AML-193 (cell line): ENCODE data around the gene GAREM1.

Experiments
- DNase-seq, 2 experiments: peaks; one replicate each; lab custom pipeline; 2025; lab: John Stamatoyannopoulos, UW

GAREM1 gene

GRCh38 chr18:32459361-32460101 lies 11.2 kb downstream of the GAREM1 start:
- no peak for DNase-seq

GRCh38 chr18:32455361-32455760 lies 15.3 kb downstream of the GAREM1 start:
- DNase-seq: no peak

- no peak for DNase-seq
Measured at GRCh38 chr18:32454593-32454992, 16.1 kb downstream of the GAREM1 start.

- DNase-seq: no peak
Measured at GRCh38 chr18:32450874-32451273, 19.8 kb downstream of the GAREM1 start.

- no peak for DNase-seq
Measured at GRCh38 chr18:32450026-32450691, 20.5 kb downstream of the GAREM1 start.

GRCh38 chr18:32446780-32447179 lies 23.9 kb downstream of the GAREM1 start:
- no peak for DNase-seq

GRCh38 chr18:32445846-32446245 lies 24.8 kb downstream of the GAREM1 start:
- no peak for DNase-seq

- DNase-seq: no peak
Measured at GRCh38 chr18:32443706-32444215, 26.9 kb downstream of the GAREM1 start.

GRCh38 chr18:32443033-32443705 lies 27.5 kb downstream of the GAREM1 start:
- DNase-seq: no peak

GRCh38 chr18:32442575-32442974 lies 28.1 kb downstream of the GAREM1 start:
- no peak for DNase-seq

- DNase-seq: no peak
Measured at GRCh38 chr18:32441533-32441932, 29.1 kb downstream of the GAREM1 start.

- no peak for DNase-seq
Measured at GRCh38 chr18:32440518-32440917, 30.2 kb downstream of the GAREM1 start.

- DNase-seq: peak; percentile 6 to 20
Measured at GRCh38 chr18:32439802-32440201, 30.9 kb downstream of the GAREM1 start.

- no peak for DNase-seq
Measured at GRCh38 chr18:32439241-32439640, 31.4 kb downstream of the GAREM1 start.

GRCh38 chr18:32438173-32438572 lies 32.5 kb downstream of the GAREM1 start:
- DNase-seq: no peak

GRCh38 chr18:32437100-32437834 lies 33.4 kb downstream of the GAREM1 start:
- DNase-seq: no peak

GRCh38 chr18:32435631-32436500 lies 34.8 kb downstream of the GAREM1 start:
- DNase-seq: no peak

GRCh38 chr18:32431753-32432152 lies 38.9 kb downstream of the GAREM1 start:
- DNase-seq: no peak

GRCh38 chr18:32429402-32429801 lies 41.3 kb downstream of the GAREM1 start:
- no peak for DNase-seq

GRCh38 chr18:32427084-32427900 lies 43.4 kb downstream of the GAREM1 start:
- no peak for DNase-seq
